Measurements from ENCODE around the gene ACTL10.
A peak's percentile ranks its signal among the peaks of the same experiment; 100 is the strongest.

The ACTL10 gene

GRCh38 chr20:33660685-33661058, 6.1 kb upstream of the ACTL10 start:
- TF ChIP-seq FOXP2 (optimal IDR thresholded peaks at IDR 0.05; ENCODE audit: borderline replicate concordance, extremely low read depth, extremely low read length, insufficient read depth) (no peak), REST (IDR thresholded peaks at IDR 0.05; ENCODE audit: insufficient read depth in 1 of 2, low read depth in 2 of 2, low read length in 2 of 2) (no peak), POLR2AphosphoS5 (IDR thresholded peaks at IDR 0.05; ENCODE audit: low read depth, low read length) (no peak), SIN3A (IDR thresholded peaks at IDR 0.05; ENCODE audit: borderline replicate concordance, insufficient read depth, low read length) (no peak), TAF1 (IDR thresholded peaks at IDR 0.05; ENCODE audit: borderline replicate concordance, insufficient read depth, low read length) (no peak)

GRCh38 chr20:33662172-33662571, 4.6 kb upstream of the ACTL10 start, which contains the start of gene C20orf144:
Gene C20orf144 (plus strand): TSS chr20:33662327. CDS start chr20:33662346, 19 bp downstream.
- no peak for TF ChIP-seq FOXP2 (optimal IDR thresholded peaks at IDR 0.05; ENCODE audit: borderline replicate concordance, extremely low read depth, extremely low read length, insufficient read depth)
- TF ChIP-seq POLR2AphosphoS5 (IDR thresholded peaks at IDR 0.05; ENCODE audit: low read depth, low read length) = no peak
- no peak for TF ChIP-seq SIN3A (IDR thresholded peaks at IDR 0.05; ENCODE audit: borderline replicate concordance, insufficient read depth, low read length)
- no peak for TF ChIP-seq REST (IDR thresholded peaks at IDR 0.05; ENCODE audit: insufficient read depth in 1 of 2, low read depth in 2 of 2, low read length in 2 of 2)
- no peak for TF ChIP-seq TAF1 (IDR thresholded peaks at IDR 0.05; ENCODE audit: borderline replicate concordance, insufficient read depth, low read length)

- TF ChIP-seq SIN3A (IDR thresholded peaks at IDR 0.05; ENCODE audit: borderline replicate concordance, insufficient read depth, low read length) = 0 out of 2 replicates have a peak, but pooled peaks have one; percentile 43
- no peak; a peak in 1 of 4 replicates for TF ChIP-seq REST (IDR thresholded peaks at IDR 0.05; ENCODE audit: insufficient read depth in 1 of 2, low read depth in 2 of 2, low read length in 2 of 2)
- peak; percentile 85 for TF ChIP-seq POLR2AphosphoS5 (IDR thresholded peaks at IDR 0.05; ENCODE audit: low read depth, low read length)
- peak; percentile 47; the same call in 1 of the 2 replicates for TF ChIP-seq TAF1 (IDR thresholded peaks at IDR 0.05; ENCODE audit: borderline replicate concordance, insufficient read depth, low read length)
- TF ChIP-seq FOXP2 (optimal IDR thresholded peaks at IDR 0.05; ENCODE audit: borderline replicate concordance, extremely low read depth, extremely low read length, insufficient read depth) = peak; percentile 37
Observed at GRCh38 chr20:33663161-33664084, 3.3 kb upstream of the ACTL10 start.

GRCh38 chr20:33664085-33664761, 2.5 kb upstream of the ACTL10 start:
- TF ChIP-seq REST (IDR thresholded peaks at IDR 0.05; ENCODE audit: insufficient read depth in 1 of 2, low read depth in 2 of 2, low read length in 2 of 2) (no peak), FOXP2 (optimal IDR thresholded peaks at IDR 0.05; ENCODE audit: borderline replicate concordance, extremely low read depth, extremely low read length, insufficient read depth) (no peak), TAF1 (IDR thresholded peaks at IDR 0.05; ENCODE audit: borderline replicate concordance, insufficient read depth, low read length) (no peak), POLR2AphosphoS5 (IDR thresholded peaks at IDR 0.05; ENCODE audit: low read depth, low read length) (no peak), SIN3A (IDR thresholded peaks at IDR 0.05; ENCODE audit: borderline replicate concordance, insufficient read depth, low read length) (no peak)
